ENCODE results near the gene GPR35.
"Not testable (repeated sequence)": the region's sequence is repeated elsewhere in the genome, so short reads cannot be mapped to it uniquely, and the experiment has no call there.

The GPR35 gene

DNA sequence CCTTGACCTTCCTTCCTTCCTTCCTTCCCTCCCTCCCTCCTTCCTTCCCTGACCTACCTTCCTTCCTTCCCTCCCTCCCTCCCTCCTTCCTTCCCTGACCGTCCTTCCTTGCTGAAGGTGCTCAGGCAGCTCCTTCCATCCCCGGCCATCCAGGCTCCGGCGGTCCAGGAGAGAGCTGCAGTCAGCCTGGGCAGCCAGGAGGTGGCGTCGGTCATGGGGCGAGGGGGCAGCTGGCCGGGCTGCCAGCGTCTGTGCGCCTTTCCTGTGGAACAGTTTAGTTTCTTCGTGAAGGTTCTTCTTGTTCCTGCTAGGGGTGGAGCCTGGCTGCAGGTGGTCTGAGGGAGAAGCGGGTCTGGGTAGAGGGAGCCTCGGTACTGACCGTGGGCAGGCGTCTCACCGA, 15.7 kb downstream of the GPR35 start:
- no peak for DNase-seq

DNA sequence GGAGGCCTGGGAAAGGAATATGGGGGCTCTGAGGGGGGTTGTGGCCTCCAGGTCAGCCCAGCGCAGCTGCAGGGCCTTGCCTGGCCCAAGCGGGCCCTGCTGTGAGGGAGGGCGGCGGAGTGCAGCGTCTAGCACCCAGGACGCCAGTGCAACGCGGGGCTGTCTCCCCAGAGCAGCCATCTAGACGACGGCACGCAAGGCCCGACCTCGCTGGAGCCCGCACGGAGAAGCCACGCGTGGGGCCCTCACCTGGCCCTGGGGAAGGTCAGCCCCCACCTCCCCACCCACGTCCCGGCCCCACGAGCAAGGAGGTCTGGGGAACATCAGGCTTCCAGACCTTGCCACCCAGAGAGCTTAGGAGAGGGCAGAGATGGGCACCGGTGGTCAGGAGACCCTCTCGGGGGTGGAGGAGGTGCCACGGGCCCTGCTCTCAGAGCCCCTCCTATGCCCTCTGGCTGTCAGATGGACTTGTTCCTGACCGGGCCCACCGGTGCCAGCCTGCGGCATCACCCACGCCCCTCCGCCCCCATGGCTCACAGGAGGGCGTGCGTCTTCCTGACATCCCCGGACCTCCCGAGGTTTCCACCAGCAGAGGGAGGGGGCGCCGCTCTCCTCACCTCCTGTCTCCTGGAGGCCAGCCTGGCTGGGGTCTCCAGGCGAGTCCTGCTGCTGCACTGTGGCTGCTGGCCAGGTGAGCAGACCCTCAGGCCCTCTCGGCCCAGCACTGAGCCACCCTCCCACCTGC, 17.0 kb downstream of the GPR35 start:
- DNase-seq: no peak

DNA sequence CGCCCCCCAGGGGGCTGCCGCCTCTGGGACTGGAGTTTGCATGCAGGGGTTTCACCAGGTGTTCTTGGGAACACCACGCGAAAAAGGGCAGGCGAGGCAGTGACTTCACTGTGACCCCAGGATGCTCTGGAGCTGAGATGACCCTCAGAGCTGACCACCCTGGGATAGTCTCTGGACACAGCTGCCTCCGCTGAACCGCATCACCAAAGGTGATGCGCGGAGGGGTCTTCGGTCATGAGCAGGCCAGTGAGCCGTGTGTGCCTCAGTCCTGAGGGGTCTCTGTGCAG, 17.5 kb downstream of the GPR35 start:
- no peak for DNase-seq

DNA sequence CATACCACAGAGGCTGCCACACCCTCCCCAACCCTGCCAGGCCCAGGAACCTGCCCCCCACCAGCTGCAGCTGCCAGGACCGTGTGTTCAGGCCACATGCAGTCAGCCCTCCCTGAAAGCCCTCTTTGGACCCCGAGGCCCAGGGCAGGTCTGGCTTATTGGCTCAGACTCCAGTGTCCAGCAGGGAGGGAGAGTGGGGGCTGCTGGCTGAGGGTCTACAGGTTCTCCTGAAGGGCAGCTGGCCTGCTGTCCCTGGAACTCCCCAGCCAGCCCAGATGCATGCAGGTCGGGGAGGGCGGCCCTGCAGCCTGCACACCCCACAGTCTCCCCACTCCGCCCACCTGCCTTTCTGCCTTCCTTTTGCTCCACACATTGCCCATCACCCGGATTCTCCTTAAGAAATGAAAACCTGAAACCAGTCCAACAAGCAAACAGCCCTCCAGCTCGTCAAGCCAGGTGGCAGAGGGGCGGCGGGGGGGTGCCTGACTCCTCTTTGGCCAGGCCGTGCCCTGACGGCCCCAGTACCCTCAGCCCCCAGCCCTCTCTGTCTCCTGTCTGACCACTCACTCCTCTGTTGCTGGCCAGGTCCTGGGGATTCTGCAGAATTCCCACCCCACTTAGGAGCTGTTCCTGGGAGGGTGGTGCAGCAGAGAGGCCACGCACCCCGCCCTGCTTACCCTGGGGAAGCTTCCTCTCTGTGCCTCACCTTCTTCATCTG, 18.0 kb downstream of the GPR35 start:
- no peak for DNase-seq

DNA sequence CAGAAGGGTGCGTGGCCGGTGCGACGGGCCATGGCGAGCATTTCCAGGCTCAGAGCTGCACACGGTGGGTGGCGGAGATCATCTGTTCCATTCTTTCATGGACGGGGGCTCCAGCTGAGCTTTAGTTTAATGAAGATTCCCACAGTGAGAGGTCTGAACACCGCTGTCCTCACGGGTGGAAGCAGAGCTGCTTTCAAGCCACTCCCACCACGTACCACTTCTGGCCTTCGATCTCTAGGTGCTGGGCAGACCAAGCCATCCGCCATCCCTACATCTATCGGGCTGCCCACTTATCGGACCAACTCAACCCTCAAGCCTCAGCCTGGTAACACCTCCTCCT, 18.5 kb downstream of the GPR35 start:
- DNase-seq: no peak

GRCh38 chr2:240644171-240644651, 18.9 kb downstream of the GPR35 start:
- no peak for DNase-seq

GRCh38 chr2:240644859-240645301, 19.6 kb downstream of the GPR35 start:
- DNase-seq: no peak

- DNase-seq: no peak
Observed at GRCh38 chr2:240645346-240645745, 20.1 kb downstream of the GPR35 start.

DNA sequence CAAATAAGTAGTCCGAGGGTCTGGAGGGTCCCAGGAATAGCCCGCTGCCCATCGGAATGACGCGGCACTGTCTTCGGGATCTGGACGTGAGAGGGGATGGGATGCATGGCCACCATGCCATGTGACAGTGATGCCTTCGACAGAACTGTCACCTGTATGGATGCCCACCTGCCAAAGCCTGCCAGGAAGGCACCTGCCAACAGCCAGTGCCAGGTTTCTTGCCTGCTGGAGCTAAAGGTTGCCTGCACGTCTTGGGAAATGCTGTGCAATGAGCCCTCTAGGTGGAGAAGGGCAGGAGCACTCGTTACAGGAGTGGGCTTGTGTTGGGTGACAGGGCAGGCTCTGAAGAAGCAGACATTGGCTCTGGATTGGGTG, 20.5 kb downstream of the GPR35 start:
- no peak for DNase-seq

DNA sequence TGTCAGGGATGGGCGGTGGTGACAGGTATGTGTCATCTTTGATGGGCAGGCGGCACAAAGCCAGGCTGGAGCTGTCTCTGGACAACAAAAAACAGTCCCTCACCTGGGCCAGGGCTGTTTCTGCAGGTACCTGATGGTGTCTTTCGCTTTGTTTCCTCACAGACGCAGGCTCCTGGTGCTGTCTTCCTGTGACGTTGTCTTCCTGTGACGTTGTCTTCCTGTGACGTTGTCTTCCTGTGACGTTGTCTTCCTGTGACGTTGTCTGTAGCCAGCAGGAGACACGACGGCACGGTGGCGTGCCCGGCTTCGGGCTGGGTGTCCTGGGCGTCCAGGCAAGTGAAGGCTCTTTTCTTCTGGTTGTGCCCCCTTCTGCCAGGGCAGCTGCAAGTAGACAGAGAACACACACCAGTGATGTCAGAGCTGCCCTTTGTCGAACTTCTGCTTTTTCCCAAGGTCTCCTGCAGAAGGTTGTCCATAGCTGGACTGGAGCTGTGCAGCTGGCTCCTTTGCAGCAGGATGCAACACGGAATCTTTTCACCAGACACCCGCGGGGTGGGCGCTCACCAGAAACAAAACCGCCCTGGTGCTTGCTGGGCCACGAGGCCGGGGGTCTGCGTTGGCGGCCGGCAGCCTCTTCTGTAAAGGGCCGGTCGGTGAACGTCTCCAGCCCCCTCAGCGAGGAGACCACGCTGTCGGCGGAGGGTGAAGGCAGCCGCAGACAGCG, 21.1 kb downstream of the GPR35 start:
- peak; percentile 60 for DNase-seq

DNA sequence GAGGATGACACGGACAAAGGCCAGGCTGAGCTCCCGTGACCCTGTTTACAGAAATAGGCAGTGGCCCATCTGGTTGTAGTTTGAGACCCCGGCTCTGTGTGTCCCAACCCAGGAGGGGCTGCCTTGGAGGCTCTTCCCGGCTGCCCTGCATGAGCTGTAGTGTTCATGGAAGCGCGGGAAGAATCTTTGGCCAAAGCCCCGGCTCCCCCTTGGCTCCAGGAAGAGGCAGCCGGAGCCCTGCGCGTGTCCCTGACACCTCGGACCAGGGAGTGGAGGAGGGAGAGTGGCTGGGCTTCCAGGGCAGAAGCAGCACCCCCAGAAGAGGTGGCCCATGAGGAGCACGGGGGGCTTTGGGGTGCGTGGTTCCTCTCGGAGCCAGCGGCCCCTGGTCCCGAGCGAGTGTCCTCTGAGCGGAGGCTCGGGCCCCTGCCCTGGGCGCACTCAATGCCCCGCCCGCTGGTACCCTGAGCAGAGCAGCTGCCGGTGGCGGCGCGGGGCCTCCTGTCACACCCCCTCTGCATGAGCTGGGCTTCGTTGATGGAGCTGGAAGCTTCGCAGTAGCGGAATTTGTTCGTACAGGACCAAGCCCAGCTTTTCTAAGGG, 21.7 kb downstream of the GPR35 start:
- DNase-seq: no peak

GRCh38 chr2:240647503-240648154, 22.3 kb downstream of the GPR35 start:
- no peak for DNase-seq

DNA sequence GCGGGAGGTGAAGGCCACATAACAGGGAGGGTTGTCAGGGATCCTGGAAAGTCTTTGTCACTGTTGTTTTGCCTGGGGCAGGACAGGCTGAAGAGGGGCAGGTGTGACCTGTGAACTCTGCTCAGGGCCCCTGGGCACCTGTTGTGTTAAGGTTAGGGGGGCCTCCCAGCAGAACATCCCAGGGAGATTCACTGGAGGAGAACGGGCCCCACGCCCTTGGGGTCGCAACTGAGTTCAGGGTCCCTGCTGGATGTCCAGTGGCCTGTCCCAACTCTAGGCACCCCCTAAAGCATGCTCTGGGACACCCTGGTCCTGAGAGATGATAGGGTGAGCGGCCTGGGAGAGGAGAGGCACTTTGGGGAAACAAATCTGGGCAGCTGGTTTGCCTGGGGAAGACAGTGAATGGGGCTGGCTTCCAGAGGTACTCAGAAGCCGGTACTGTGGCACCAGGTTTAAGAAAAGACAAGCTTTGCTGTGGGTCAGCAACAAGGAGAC, 22.9 kb downstream of the GPR35 start:
- DNase-seq: no peak

- no peak for DNase-seq
Observed at GRCh38 chr2:240648650-240649275, 23.5 kb downstream of the GPR35 start.

GRCh38 chr2:240649331-240649730, 24.1 kb downstream of the GPR35 start:
- no peak for DNase-seq

- DNase-seq: no peak
Observed at GRCh38 chr2:240650254-240650965, 25.1 kb downstream of the GPR35 start.

DNA sequence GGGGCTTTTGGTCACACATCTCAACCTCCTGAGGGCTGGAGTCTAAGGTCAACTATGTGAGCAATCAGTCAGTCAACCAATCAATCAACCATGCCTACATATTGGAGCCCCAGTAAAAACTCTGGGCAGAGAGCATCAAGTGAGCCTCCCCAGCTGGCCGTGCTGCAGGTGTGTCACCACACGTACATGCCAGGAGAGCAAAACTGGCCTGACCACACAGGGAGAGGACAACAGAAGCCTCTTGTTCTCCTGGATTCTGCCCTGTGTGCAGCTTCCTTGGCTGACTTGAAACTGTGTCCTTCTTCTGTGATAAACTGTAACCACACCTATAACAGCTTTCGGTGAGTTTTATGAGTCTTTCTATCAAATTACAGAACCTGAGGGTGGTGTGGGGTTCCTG, 25.9 kb downstream of the GPR35 start:
- no peak for DNase-seq

GRCh38 chr2:240655931-240656886, 30.9 kb downstream of the GPR35 start:
- peak; percentile 68 for DNase-seq

GRCh38 chr2:240659883-240660282, 34.6 kb downstream of the GPR35 start:
- DNase-seq: not testable (repeated sequence)

DNA sequence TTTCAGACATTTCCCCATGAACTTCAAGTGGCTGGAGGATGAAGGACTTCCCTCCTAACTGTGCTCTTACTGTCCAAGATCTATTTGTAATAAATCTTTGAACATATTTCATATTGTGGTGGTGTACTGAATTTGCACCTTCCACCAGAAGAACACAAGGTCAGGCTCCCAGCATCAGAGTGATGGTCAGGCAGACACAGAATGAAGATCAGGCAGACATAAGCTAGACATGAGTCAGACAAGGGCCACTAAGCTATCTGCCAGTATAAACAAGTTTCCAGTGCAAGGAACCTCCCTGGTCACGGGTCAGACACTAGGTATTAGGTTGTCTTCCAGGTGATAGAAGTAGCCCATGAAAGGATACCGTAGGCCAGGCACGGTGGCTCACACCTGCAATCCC, 37.4 kb downstream of the GPR35 start:
- no peak for DNase-seq

All from MV-4-11 (cell line).